Activated naive CD4-positive, alpha-beta T cell treated with anti-CD3 and anti-CD28 coated beads, Interleukin-2, amount 50 U/mL, for 24 hours (primary cell): ENCODE data around the gene ACTRT2.

Experiments used
- H3K27ac Mint-ChIP-seq: one replicate; pipeline ENCODE4 v1.8.0; 2021; ENCODE audit warnings: mild to moderate bottlenecking, mixed read lengths
- H3K27me3 Mint-ChIP-seq: one replicate; pipeline ENCODE4 v1.8.0; 2021; ENCODE audit warnings: mixed read lengths
- H3K36me3 Mint-ChIP-seq: one replicate; pipeline ENCODE4 v1.8.0; 2021; ENCODE audit warnings: mixed read lengths
- H3K4me1 Mint-ChIP-seq: one replicate; pipeline ENCODE4 v1.8.0; 2021; ENCODE audit warnings: mixed read lengths
- H3K4me3 Mint-ChIP-seq: one replicate; pipeline ENCODE4 v1.8.0; 2021; ENCODE audit warnings: mild to moderate bottlenecking, mixed read lengths
- H3K9me3 Mint-ChIP-seq: one replicate; pipeline ENCODE4 v1.8.0; 2021; ENCODE audit warnings: mixed read lengths

Gene ACTRT2

DNA sequence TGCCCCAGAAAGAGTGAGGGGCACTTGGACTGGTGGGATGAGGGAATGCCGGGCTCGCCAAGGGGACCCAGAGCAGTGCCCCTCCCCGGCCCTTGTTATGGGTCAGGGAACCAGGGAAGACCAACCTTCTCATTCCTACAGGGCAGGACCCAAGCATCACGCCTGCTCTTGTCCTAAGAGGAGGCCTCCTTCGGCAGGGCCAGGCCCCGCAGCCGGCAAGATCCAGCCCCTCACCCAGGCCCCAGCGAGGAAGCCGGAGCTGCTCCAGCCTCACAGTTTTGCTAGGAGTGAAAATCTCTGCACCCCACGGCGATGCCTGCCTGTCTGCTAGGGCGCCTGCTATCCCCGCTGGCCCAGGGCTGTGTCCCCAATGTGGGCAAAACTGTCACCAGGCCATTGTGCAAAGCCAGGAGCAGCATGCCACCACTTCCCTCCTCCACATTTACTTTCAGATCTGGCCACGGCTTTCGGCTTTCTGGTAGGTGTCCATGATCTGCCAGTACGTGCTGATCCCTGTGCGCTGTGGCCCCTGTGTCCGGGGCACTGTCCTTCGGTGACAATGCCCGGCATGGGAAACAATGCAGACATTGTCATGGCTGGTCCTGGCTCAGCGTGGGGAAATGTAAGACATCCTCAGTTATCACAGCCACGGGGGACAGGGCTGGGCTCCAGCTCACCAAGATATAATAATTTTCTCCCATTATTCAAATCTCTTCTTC is 9.6 kb downstream of the ACTRT2 start:
- H3K9me3 Mint-ChIP-seq = no peaks in the 10 kb centered on the region
- no peaks in the 10 kb centered on the region for H3K36me3 Mint-ChIP-seq
- H3K27ac Mint-ChIP-seq = no peak overlapping the region
- H3K4me3 Mint-ChIP-seq = no peak overlapping the region
- no peaks in the 10 kb centered on the region for H3K27me3 Mint-ChIP-seq
- peaks cover 21% of the 10 kb centered on the region for H3K4me1 Mint-ChIP-seq

DNA sequence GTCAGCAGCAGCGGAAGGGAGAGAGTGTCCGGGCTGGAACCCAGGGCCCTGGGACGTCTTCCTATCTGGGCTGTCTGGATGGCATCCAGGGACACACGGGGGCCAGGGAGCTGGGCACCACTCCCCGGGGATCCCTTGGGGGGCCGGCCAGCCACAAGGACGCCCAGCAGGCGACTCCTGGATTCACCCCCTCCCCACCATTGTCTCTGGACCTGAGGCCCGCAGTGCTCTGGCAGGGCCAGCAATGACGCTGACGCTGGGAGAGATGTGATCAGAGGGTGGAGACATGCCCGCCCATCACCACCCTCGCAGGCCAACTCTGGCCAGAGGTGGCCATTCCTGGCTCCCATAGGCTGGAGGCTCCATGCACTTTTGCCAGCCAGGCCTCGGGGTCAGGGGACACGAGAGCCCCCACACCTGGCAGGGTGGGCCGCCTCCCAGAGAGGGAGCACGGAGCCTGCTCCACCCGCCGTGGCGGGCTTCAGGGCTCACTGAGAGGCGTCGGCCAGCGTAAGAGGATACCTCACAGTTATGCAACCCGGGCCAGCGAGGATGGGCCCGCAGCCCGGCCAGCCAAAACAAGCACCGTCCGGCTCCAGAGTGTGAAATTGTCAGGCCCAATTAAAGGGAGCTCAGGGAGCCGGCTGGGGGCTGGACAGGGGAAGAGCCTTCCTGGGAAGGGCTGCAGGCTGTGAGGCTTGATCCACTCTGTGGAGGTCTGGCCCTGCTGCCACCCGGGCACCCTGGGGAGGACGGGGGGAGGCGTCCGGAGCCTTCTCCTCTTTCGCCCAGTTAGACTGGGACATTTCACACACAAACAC is 10.3 kb downstream of the ACTRT2 start:
- Mint-ChIP-seq H3K27ac (no peak overlapping the region), H3K9me3 (no peaks in the 10 kb centered on the region), H3K27me3 (no peaks in the 10 kb centered on the region), H3K4me1 (peaks cover 22% of the 10 kb centered on the region), H3K4me3 (no peak overlapping the region), H3K36me3 (no peaks in the 10 kb centered on the region)

DNA sequence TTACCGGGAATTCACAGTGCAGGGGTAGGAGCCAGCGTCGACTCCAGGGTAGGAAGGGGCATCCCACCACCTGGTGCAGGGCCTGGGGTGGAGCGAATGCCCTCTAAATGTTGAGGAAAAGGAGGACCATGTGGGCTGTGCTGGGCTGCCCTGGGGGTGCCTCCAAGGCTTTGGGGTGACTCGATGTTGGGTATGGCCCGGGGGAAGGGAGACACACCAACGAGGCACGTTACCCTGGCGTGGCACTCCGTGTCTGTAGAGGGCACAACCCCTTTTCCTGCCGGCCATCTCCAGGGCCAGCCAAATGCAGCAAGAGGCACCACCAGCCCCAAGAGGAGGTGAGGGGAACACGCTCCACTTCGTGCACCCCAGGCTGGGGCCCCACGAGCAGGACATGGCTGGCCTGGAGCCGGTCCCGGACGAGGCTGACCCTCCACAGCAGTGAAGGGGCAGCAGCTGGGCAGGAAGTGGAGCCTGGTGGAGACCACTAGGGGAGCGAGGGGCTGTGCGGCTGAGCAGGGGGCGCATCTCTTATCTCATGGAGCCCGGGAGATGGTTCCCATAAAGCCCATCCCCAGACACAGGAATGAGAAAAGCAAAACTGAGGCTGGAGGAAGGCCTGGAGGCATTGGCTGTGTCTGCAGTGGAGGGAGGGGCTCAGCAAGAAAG is 11.2 kb downstream of the ACTRT2 start:
- Mint-ChIP-seq H3K27me3 (no peaks in the 10 kb centered on the region), H3K9me3 (no peaks in the 10 kb centered on the region), H3K27ac (no peak overlapping the region), H3K4me1 (peaks cover 22% of the 10 kb centered on the region), H3K4me3 (no peak overlapping the region), H3K36me3 (no peaks in the 10 kb centered on the region)

DNA sequence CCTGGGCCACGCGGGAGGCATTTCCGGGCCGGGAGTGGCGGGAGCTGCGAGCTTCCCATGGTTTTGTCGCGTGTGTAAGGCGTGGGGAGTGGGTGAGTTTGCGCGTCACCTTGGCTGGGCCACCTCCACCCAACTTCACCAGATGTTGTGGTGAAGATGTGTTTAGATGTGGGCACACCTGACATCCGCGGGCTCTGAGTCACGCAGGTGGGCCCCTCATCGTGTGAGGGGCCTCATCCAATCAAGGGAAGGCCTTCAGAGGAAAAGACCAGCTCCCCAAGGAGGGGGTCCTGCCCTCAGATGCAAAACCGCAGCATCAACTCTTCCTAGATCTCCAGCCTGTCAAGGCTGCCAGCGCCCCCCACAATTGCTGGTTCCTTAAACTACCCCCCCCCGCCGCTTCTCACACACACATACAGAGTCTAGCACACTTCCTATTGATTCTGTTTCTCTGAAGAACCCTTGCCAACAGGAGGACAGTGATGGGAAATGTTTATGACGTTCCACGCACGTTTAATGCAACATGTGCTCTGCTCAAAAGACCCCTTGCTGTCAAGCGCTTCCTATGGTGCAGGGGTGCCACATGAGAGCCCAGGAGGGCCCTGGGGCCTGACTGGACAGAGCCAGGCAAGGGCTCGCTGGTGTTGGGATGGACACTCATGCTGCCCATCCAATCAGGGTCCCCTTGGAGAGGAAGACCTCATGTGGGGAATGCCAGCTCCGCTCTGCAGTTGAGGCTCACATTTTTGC is 11.9 kb downstream of the ACTRT2 start:
- Mint-ChIP-seq H3K4me1 (peaks cover 22% of the 10 kb centered on the region), H3K9me3 (no peaks in the 10 kb centered on the region), H3K27me3 (no peaks in the 10 kb centered on the region), H3K4me3 (peak overlapping the region; percentile 15), H3K27ac (no peak overlapping the region), H3K36me3 (no peaks in the 10 kb centered on the region)

DNA sequence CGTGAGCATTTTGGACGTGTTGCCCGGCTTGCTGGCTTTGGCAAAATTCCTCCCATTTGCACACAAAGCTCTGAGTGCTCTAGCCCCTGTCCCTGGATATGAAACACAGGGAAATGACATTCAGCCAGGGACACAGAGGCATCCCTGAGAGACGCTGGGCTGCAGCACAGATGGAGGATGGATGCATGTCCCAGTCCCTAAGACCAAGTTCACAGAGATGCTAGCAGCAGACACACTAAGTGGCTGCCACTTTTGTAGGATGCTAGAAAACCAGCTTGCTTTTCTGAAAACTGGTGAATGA is 12.5 kb downstream of the ACTRT2 start:
- Mint-ChIP-seq H3K36me3 (no peaks in the 10 kb centered on the region), H3K27me3 (no peaks in the 10 kb centered on the region), H3K27ac (no peak overlapping the region), H3K4me1 (peaks cover 22% of the 10 kb centered on the region), H3K9me3 (no peaks in the 10 kb centered on the region), H3K4me3 (peak overlapping the region; percentile 15)

DNA sequence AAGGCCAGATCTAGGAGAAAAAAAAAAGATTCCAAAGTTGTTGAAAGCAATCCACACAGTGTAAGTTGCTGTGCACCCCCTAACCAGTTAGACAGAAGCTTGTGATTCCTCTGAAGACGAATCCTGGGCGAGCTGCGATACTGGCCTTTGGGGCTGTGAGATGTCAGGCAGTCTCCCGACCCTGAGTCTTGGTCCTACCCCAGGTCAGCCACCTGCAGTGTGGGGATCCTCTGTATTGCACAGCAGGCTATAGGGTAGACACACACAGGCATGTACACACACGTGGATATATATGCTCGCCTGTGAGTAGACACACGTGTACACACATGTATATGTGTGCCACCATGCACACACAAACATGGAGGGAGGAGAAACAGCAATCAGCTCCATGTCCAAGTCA is 12.9 kb downstream of the ACTRT2 start:
- Mint-ChIP-seq H3K4me1 (peaks cover 22% of the 10 kb centered on the region), H3K27me3 (no peaks in the 10 kb centered on the region), H3K9me3 (no peaks in the 10 kb centered on the region), H3K27ac (no peak overlapping the region), H3K36me3 (no peaks in the 10 kb centered on the region), H3K4me3 (no peak overlapping the region)

DNA sequence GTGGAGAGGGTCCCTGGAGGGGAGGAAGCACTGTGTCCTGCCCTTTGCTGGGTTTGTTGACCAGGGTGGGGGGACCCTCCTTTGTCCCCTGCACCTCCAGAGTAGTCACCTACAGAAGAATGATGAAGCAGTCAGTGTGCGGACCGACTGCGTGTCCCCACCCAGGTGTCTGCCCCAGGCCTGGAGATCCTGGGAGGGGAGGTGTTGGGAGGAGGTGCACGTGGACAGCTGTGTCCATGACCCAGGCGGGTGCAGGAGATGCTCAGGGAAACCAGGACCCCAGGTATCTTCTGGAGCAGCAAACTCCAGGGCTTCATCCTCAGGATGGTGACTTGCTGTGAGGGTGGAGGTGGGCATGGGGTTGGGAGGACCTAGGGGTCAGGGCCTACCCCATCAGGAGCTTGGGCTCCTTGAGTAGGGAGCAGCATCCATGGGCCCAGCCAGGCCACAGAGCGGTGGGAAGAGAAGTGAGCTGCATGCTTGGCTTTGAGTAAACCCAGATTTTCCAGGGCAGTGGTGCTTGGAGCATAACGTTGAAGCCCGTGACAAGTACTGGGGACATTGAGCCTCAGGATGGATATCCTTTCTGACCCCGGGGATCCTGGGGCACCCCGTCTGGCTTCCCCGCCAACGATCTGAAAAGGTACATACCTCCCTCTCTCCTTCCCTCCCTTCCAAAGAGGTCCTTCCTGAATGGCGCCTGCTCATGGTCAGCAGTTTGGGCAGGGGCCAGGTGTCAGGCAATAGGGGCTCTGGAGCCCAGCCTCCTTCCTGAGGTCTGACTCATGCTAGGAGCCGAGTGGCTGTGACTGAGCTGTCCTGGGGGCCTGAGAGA is 13.7 kb downstream of the ACTRT2 start:
- Mint-ChIP-seq H3K27me3 (no peaks in the 10 kb centered on the region), H3K4me1 (peaks cover 22% of the 10 kb centered on the region), H3K4me3 (no peak overlapping the region), H3K27ac (no peak overlapping the region), H3K9me3 (no peaks in the 10 kb centered on the region), H3K36me3 (no peaks in the 10 kb centered on the region)

DNA sequence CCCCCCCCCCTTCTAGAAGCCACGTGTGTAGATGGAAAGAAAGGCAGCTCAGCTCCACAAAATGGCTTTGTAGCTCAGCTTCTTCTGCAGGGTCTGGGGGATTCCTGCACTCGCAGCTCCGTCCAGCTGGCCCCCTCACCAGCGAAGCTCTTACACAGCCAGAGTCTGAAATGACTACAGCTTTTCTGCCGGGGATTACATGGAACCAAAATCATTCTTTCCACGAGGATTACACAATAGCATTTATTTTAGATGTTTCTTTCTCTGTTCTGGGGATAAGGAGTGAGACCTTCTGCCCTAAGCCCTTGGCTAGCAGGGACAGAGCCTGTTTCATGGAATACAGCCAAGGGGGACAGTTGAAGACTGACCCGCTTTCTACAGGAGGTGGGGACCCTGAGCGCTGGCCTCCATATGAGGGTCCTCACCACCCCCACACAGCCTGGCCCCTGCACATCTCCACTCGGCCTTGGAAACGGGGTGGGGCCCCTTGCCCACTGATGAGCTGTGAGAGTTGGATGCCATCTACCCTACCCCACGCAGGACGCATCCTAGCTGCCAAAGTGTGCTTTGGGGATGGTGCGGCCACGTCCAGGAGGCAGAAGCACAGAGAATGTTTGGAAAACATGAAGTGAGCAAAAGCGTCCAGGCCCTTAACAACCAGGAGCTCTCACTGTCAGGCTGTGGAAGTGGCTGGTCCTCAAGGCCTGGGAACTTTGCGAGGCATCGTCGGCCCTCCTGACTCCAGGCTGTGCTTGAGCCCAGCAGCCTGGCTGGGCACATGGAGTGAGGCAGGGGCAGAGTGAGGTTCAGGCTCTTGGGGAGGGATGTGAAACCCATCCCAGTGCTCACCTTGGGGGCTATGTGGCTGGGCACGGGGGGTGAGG is 14.5 kb downstream of the ACTRT2 start:
- no peaks in the 10 kb centered on the region for H3K27me3 Mint-ChIP-seq
- H3K9me3 Mint-ChIP-seq = no peaks in the 10 kb centered on the region
- H3K36me3 Mint-ChIP-seq = no peaks in the 10 kb centered on the region
- H3K27ac Mint-ChIP-seq = no peak overlapping the region
- H3K4me1 Mint-ChIP-seq = peaks cover 22% of the 10 kb centered on the region
- H3K4me3 Mint-ChIP-seq = no peak overlapping the region

DNA sequence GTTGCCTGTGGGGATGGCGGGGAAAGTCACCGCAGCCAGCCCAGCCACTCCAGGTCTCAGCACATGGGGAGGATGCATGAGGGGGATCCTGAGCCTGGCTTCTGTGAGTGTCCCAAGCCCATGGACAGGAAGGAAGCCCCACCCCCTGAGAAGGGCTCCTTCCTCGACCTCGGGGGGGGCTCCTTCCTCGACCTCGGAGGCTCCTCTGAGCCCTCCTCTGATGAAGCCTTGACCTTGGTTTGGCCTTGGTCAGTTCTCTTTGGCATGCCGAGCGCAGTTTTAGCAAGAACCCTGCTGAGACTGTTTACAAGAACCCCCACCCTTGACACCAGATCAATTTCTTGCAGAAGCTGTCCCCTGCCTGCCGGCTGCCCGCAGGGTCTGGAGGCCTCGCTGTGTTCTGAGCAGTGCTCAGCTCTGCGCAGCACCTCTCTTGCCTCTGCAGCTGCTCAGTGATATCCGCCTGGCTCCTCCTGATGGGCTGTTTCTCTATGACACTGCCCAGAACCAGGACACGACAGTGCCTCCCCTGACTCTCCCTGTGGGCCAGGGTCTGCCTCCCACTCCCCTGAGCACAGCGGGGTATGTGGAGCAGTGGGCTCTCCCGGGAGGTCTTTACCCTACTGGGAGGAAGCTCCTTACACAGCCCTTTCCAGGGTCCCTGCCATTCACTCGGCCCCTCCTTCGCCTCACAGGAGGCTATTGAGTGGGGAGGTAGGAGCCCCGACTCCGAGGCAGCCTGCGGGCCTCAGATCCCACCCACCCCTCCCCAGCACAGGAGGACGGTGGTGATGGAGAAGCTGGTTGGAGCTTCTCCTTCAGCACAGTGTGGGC is 15.4 kb downstream of the ACTRT2 start:
- Mint-ChIP-seq H3K4me3 (no peak overlapping the region), H3K4me1 (peaks cover 22% of the 10 kb centered on the region), H3K36me3 (no peaks in the 10 kb centered on the region), H3K27ac (no peak overlapping the region), H3K9me3 (no peaks in the 10 kb centered on the region), H3K27me3 (no peaks in the 10 kb centered on the region)

DNA sequence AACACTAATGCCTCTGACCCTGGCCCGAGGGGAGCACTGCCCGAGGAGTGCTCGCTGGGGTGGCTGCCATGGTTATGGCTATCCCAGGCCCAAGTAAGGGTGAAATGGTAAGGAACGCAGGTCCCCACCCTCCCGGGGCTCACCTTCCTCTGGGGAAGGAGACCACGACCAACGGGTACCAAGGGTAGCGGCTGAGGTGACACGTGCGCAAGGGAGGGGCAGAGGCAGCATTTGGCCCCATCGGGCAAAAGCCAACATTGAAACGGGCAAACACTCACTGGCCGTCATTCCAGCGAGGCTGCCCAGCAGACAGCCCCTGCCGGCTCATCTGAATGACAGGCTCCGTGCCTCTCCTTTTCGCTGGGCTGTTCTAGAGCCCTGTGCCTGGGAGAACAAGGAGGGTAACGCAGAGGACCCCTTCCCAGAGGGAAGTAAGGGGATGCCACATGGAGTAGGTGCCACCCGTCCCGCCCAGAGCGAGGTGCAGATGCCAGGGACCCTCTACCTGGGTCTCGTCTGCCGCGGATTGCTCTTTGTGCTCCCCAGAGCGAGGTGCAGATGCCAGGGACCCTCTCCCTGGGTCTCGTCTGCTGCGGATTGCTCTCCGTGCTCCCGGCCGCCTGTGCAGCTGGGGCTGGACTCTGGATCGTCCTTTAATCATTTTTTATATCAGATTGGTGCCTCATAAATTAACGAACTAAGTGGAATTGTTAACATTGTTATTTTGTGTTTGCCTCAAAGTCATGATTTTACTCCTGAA is 16.2 kb downstream of the ACTRT2 start:
- Mint-ChIP-seq H3K4me1 (peaks cover 22% of the 10 kb centered on the region), H3K36me3 (no peaks in the 10 kb centered on the region), H3K27ac (no peak overlapping the region), H3K4me3 (no peak overlapping the region), H3K9me3 (no peaks in the 10 kb centered on the region), H3K27me3 (no peaks in the 10 kb centered on the region)

DNA sequence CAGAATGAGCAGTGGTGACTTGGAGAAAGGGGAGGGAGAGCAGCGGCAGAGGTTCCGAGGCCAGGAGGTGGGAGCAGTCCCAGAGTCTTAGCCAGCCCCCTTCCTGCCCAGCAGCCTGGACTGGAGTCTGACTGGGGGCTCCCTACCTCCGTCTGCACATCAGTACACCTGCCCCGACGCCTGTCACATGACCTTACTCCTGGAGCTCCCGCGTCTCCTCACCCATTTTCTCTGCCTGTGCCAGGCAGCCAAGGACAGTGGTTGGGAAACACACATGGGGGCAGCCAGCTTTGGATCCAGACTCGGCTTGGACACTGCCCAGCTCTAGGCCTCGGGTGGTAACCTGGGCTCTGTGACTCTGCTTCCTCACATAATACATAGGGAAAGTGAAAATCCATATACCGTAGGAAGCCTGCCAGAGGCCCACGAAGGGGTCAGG is 16.9 kb downstream of the ACTRT2 start:
- Mint-ChIP-seq H3K9me3 (no peaks in the 10 kb centered on the region), H3K4me1 (peaks cover 21% of the 10 kb centered on the region), H3K36me3 (no peaks in the 10 kb centered on the region), H3K27ac (no peak overlapping the region), H3K27me3 (no peaks in the 10 kb centered on the region), H3K4me3 (no peak overlapping the region)

DNA sequence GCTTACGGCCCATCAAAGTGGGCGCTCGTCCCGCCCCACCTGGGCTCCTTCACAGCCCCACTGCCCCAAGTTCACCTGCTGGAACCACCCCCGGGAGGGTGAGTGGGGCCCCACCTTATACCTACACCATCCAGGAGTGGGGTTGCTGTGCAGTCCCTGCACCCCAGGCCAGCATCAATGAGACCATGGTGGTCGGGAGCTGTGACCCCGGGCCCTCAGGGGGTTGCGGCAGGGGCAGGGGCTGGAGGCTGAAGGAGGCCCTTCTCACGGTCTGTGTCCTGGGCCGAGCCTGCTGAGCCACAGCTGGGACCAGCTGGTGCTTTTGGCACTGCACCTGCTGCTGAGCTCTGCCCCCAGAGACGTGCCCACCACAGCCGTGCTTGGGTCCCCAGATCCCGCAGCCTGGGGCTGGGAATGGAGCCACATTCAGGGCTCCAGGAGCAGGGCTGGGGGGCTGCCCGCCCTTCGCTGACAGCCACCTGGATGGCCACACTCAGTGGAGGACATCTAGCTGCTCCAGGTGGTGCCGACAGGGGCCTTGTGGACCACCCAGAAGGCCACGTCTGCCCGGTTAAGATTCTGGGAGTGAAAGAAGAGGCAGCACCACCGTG is 17.4 kb downstream of the ACTRT2 start:
- Mint-ChIP-seq H3K9me3 (no peaks in the 10 kb centered on the region), H3K27me3 (no peaks in the 10 kb centered on the region), H3K36me3 (no peaks in the 10 kb centered on the region), H3K4me3 (no peak overlapping the region), H3K27ac (no peak overlapping the region), H3K4me1 (peaks cover 16% of the 10 kb centered on the region)

DNA sequence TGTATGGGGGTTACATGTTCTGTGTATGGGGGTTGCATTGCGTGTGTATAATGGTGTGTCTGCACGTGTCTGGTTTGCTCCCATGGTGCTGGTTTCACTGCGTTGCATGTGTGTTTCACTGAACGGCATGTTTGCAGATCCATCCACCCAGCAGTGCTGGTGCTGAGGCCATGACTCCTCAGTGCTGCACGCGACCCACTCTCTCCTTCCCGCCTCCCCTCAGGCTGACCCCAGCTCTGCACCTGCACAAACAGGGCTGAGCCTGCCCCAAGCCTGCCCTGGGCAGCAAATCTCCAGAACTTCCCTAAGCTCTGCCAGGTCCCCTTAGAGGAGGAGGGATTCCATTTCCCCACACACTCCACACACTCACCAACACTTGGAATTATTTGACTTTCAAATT is 18.7 kb downstream of the ACTRT2 start:
- Mint-ChIP-seq H3K36me3 (no peaks in the 10 kb centered on the region), H3K9me3 (no peaks in the 10 kb centered on the region), H3K27ac (no peak overlapping the region), H3K4me1 (peaks cover 6% of the 10 kb centered on the region), H3K4me3 (no peak overlapping the region), H3K27me3 (no peaks in the 10 kb centered on the region)
